Testis (tissue), 3 donors: ENCODE results near the gene VWF. TPM values are rescaled to one million over a fixed set of nuclear protein-coding genes. Genes with fewer than 3 reads are reported as not detected.
A peak's percentile ranks its signal among the peaks of the same experiment; 100 is the strongest.

ENCODE experiments used
- DNase-seq: peaks from one replicate; pipeline ENCODE4 v3.0.0-alpha.2; 2019
- H3K27ac ChIP-seq, 2 donors: fragments of 200-600 bp; sonication (generic); one replicate each; pipeline ENCODE4 v1.5.1; 2019
- H3K27me3 ChIP-seq: fragments of 200-600 bp; sonication (generic); one replicate; pipeline ENCODE4 v1.5.1; 2019
- H3K36me3 ChIP-seq: fragments of 200-600 bp; sonication (generic); one replicate; pipeline ENCODE4 v1.5.1; 2017; ENCODE audit warnings: low read depth; ENCODE audit errors: missing control alignments
- H3K4me1 ChIP-seq: fragments of 200-600 bp; sonication (generic); one replicate; pipeline ENCODE4 v1.5.1; 2019
- H3K4me3 ChIP-seq, 2 donors: fragments of 200-600 bp; sonication (generic); one replicate each; pipeline ENCODE4 v1.5.1; 2017 to 2019
- H3K9me3 ChIP-seq: fragments of 200-600 bp; sonication (generic); one replicate; pipeline ENCODE4 v1.5.1; 2017
- CTCF ChIP-seq, 3 experiments: fragments of 450-650 bp in 2 of 3; fragments of 200-600 bp in 1 of 3; sonication (generic) in 1 of 3; IDR thresholded peaks; one replicate each; pipeline ENCODE4 v1.5.1; 2016 to 2019; ENCODE audit warnings: antibody characterized with exemption in 3 of 3, mild to moderate bottlenecking in 2 of 3, moderate library complexity in 1 of 3
- POLR2A ChIP-seq: fragments of 450-650 bp; IDR thresholded peaks from one replicate; pipeline ENCODE4 v1.6.1; 2017; ENCODE audit warnings: antibody characterized with exemption, mild to moderate bottlenecking, moderate library complexity
- WGBS, 2 donors: methylation state at CpG; one replicate each; pipeline ENCODE4 v1.1.5; 2018; 5-methylcytosine and 5-hydroxymethylcytosine counted together
- intact Hi-C: fragments of 100-400 bp; cut with DNase I; formaldehyde crosslinking; loops from one replicate; pipeline ENCODE4 v1.15.1; 2023; ENCODE audit warnings: low total_unique reads
- polyA plus RNA-seq: library from polyadenylated mRNA; stranded (reverse); fragments of 350-450 nt; fragmentation: Illumina TruSeq; extraction: RNeasy Lipid Tissue Mini Kit (QIAGEN cat#74804); gene quantifications from one replicate; pipeline ENCODE4 v1.2.3, GENCODE V29; 2014; ENCODE audit warnings: low read depth, low replicate concordance; ENCODE audit not compliant: insufficient read depth
- total RNA-seq, 2 donors: library from RNA; depleted of rRNA; stranded (reverse); fragments of >200 nt; gene quantifications; one replicate each; pipeline ENCODE4 v1.2.3, GENCODE V29; 2016

Gene VWF
- total and polyA plus RNA-seq, 3 donors from 2014 or later = 68.3 to 86.2 (median 83.7) TPM

DNA sequence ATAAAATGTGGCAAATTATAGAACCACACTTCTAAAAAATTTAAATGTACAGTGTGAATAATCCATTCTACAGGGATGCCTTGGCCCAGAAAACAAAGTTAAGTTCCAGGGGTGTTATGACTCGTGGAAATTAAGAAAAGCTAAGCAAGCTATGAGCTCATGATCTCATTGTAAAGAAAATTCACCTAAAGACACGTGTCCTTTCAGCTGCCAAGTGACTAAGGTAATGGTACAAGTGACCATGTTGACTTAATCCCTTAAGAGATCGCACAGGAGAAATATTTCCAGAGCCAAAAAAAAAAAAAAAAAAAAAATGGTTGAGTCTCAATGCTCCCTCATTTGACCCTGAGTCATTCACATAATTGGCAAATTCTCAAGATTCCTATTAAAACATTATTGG is 128.0 kb downstream of the VWF start:
- Histone ChIP-seq H3K9me3 (no peaks in the 10 kb centered on the region), H3K36me3 (no peaks in the 10 kb centered on the region), H3K27me3 (no peaks in the 10 kb centered on the region), H3K27ac (no peak overlapping the region), H3K4me1 (no peaks in the 10 kb centered on the region), H3K4me3 (no peak overlapping the region)
- intact Hi-C loops = no loop called here
- 85 to 92% methylated on average over 3 of the region's 3 CpGs for WGBS, 2 donors
- no peak for TF ChIP-seq POLR2A
- no peak for TF ChIP-seq CTCF (IDR thresholded peaks at IDR 0.05)
- no peak for DNase-seq

DNA sequence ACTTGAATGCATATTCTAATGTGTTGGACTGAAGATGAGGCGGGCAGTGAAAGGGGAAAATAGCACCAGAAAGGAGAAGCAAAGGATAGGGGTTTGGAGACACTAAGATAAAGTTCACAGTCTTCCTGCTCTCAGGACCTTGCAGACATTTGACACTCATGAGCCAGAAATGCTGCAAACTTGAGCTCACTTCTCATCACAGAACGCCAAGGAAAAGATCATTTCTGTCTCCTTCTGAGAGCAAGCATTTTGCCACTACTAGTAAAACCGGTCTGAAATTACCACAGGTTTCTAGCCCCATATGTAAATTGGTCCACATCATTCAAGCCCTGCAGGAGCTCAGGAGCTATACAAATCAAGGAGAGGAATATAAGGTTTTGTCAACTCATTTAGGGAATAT is 134.8 kb downstream of the VWF start:
- H3K4me3 ChIP-seq = no peak overlapping the region
- DNase-seq = no peak
- no peaks in the 10 kb centered on the region for H3K9me3 ChIP-seq
- no peaks in the 10 kb centered on the region for H3K4me1 ChIP-seq
- H3K36me3 ChIP-seq = no peaks in the 10 kb centered on the region
- H3K27ac ChIP-seq = no peak overlapping the region
- no peaks in the 10 kb centered on the region for H3K27me3 ChIP-seq
- 86 to 93% methylated on average over 3 of the region's 3 CpGs for WGBS, 2 donors
- intact Hi-C loops = loop anchor here (10.0 kb wide), 1 partner anchor 45 kb away; no protein-coding TSS in a partner anchor
- TF ChIP-seq CTCF (IDR thresholded peaks at IDR 0.05) (no peak), POLR2A (no peak)

DNA sequence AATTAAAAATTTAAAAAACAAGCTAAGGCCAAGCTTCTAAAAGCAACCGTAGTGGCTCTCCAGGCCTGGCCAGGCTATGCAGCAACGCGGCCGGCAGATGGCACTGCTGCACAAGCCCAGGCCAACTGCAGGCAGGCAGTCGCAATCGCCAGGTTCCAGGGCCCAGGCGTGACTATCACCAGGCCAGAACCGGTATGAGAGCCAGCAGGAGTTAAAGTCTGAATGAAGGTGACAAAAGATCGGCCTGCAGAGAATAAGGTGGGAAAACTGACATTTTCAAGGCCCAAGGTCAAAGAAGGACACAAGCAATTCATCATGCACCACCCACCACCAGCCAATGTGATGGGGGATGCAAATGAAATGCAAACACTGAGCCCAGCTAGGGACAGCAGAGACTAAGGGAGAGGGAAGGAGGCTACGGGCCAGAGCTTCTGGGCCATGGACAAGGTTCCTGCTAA is 135.8 kb downstream of the VWF start:
- no peak for TF ChIP-seq POLR2A
- TF ChIP-seq CTCF (IDR thresholded peaks at IDR 0.05) = peak; percentile 61 to 76 (median 75)
- Histone ChIP-seq H3K4me1 (no peaks in the 10 kb centered on the region), H3K36me3 (no peaks in the 10 kb centered on the region), H3K27me3 (no peaks in the 10 kb centered on the region), H3K4me3 (no peak overlapping the region), H3K27ac (no peak overlapping the region), H3K9me3 (no peaks in the 10 kb centered on the region)
- DNase-seq = peak; percentile 80
- 25 to 26% methylated on average over 10 of the region's 10 CpGs for WGBS, 2 donors
- intact Hi-C loops = loop anchor here (10.0 kb wide), 1 partner anchor 46 kb away; no protein-coding TSS in a partner anchor

GRCh38 chr12:5988088-5988487 is 136.4 kb downstream of the VWF start:
- Histone ChIP-seq H3K27ac (no peak overlapping the region), H3K9me3 (no peaks in the 10 kb centered on the region), H3K27me3 (no peaks in the 10 kb centered on the region), H3K36me3 (no peaks in the 10 kb centered on the region), H3K4me3 (no peak overlapping the region), H3K4me1 (no peaks in the 10 kb centered on the region)
- WGBS, 2 donors = 73 to 75% methylated on average over 10 of the region's 10 CpGs
- DNase-seq = no peak
- TF ChIP-seq CTCF (IDR thresholded peaks at IDR 0.05) (no peak), POLR2A (no peak)
- intact Hi-C loops = loop anchor here (10.0 kb wide), 1 partner anchor 47 kb away; no protein-coding TSS in a partner anchor

DNA sequence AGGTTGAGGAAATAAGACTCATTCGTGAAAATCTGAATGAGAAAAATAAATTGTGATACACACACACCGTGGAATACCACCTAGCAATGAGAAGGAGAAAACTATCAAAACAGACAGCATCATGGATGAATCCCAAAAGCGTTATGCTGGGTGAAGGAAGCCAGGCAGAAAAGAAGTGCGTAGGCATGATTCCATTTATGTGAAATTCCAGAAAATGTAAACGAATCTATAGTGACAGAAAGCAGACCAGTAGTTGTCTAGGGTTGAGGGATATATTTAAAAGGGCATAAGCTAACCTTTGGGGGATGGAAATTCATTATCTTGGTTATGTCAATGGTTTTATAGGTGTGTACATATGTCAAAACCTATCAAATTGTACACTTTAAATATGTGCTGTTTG is 136.9 kb downstream of the VWF start:
- Histone ChIP-seq H3K27me3 (no peaks in the 10 kb centered on the region), H3K36me3 (no peaks in the 10 kb centered on the region), H3K27ac (no peak overlapping the region), H3K4me1 (no peaks in the 10 kb centered on the region), H3K4me3 (no peak overlapping the region), H3K9me3 (no peaks in the 10 kb centered on the region)
- no peak for DNase-seq
- TF ChIP-seq CTCF (IDR thresholded peaks at IDR 0.05) = no peak
- no peak for TF ChIP-seq POLR2A
- WGBS, 2 donors = 86 to 89% methylated on average over 5 of the region's 5 CpGs
- intact Hi-C loops = loop anchor here (10.0 kb wide), 1 partner anchor 47 kb away; no protein-coding TSS in a partner anchor
